Measurements from ENCODE around the gene C2CD2. TPM values are rescaled to one million over a fixed set of nuclear protein-coding genes. Genes with fewer than 3 reads are reported as not detected.

The C2CD2 gene
- total RNA-seq, 2 experiments from 2014 or later = 6.2 to 7.1 TPM

GRCh38 chr21:41907496-41908258 is 46.1 kb downstream of the C2CD2 start:
- DNase-seq = no peak
- H3K4me3 Mint-ChIP-seq = no peak overlapping the region
- H3K4me1 Mint-ChIP-seq (ENCODE audit: low read depth) = no peaks in the 10 kb centered on the region
- H3K27ac Mint-ChIP-seq = no peak overlapping the region
- ChIA-PET CTCF (no interaction called here), POLR2A (no interaction called here)
- H3K36me3 Mint-ChIP-seq (ENCODE audit: low read depth) = peaks cover 2% of the 10 kb centered on the region
- ATAC-seq = no peak
- no peaks in the 10 kb centered on the region for H3K9me3 Mint-ChIP-seq
- intact Hi-C loops (cut with micrococcal nuclease) = no loop called here
- H3K27me3 Mint-ChIP-seq = no peaks in the 10 kb centered on the region
- TF ChIP-seq CTCF (IDR thresholded peaks at IDR 0.05) = no peak

GRCh38 chr21:41906770-41907169 is 47.0 kb downstream of the C2CD2 start:
- Mint-ChIP-seq H3K4me3 (no peak overlapping the region), H3K36me3 (ENCODE audit: low read depth) (peaks cover 4% of the 10 kb centered on the region), H3K9me3 (no peaks in the 10 kb centered on the region), H3K27ac (no peak overlapping the region), H3K27me3 (no peaks in the 10 kb centered on the region), H3K4me1 (ENCODE audit: low read depth) (no peaks in the 10 kb centered on the region)
- intact Hi-C loops (cut with micrococcal nuclease) = no loop called here
- ATAC-seq (no peak), DNase-seq (no peak)
- no peak for TF ChIP-seq CTCF (IDR thresholded peaks at IDR 0.05)
- ChIA-PET CTCF (no interaction called here), POLR2A (no interaction called here)

GRCh38 chr21:41903559-41904351 is 50.1 kb downstream of the C2CD2 start:
- Mint-ChIP-seq H3K27me3 (no peaks in the 10 kb centered on the region), H3K9me3 (no peaks in the 10 kb centered on the region), H3K36me3 (ENCODE audit: low read depth) (peaks cover 13% of the 10 kb centered on the region), H3K27ac (no peak overlapping the region), H3K4me1 (ENCODE audit: low read depth) (peaks cover 17% of the 10 kb centered on the region), H3K4me3 (no peak overlapping the region)
- DNase-seq = no peak
- no peak for ATAC-seq
- CTCF ChIA-PET = interaction anchor here (0.7 to 1.0 kb wide), 2 partner anchors 70 to 362 kb away, joined by 3 read pairs; no protein-coding TSS in a partner anchor
- intact Hi-C loops (cut with micrococcal nuclease) = no loop called here
- POLR2A ChIA-PET = no interaction called here
- TF ChIP-seq CTCF (IDR thresholded peaks at IDR 0.05) = no peak

- Mint-ChIP-seq H3K4me3 (no peak overlapping the region), H3K27ac (no peak overlapping the region), H3K36me3 (ENCODE audit: low read depth) (peaks cover 11% of the 10 kb centered on the region), H3K4me1 (ENCODE audit: low read depth) (peaks cover 17% of the 10 kb centered on the region), H3K9me3 (no peaks in the 10 kb centered on the region), H3K27me3 (no peaks in the 10 kb centered on the region)
- no peak for TF ChIP-seq CTCF (IDR thresholded peaks at IDR 0.05)
- ChIA-PET CTCF (interaction anchor here (1.0 to 1.6 kb wide), 2 partner anchors 71 to 87 kb away, joined by 3 to 4 read pairs; no protein-coding TSS in a partner anchor), POLR2A (interaction anchor here (1.4 kb wide), 1 partner anchor 100 kb away, joined by 4 read pairs; no protein-coding TSS in a partner anchor)
- DNase-seq (no peak), ATAC-seq (no peak)
- intact Hi-C loops (cut with micrococcal nuclease) = no loop called here
Measured at GRCh38 chr21:41902946-41903345, 50.9 kb downstream of the C2CD2 start.

GRCh38 chr21:41901782-41902181 is 52.0 kb downstream of the C2CD2 start:
- H3K27ac Mint-ChIP-seq = no peak overlapping the region
- no peak for TF ChIP-seq CTCF (IDR thresholded peaks at IDR 0.05)
- peaks cover 19% of the 10 kb centered on the region for H3K4me1 Mint-ChIP-seq (ENCODE audit: low read depth)
- DNase-seq = no peak
- no peaks in the 10 kb centered on the region for H3K27me3 Mint-ChIP-seq
- H3K9me3 Mint-ChIP-seq = no peaks in the 10 kb centered on the region
- H3K4me3 Mint-ChIP-seq = no peak overlapping the region
- H3K36me3 Mint-ChIP-seq (ENCODE audit: low read depth) = peaks cover 11% of the 10 kb centered on the region
- CTCF ChIA-PET = interaction anchor here (1.0 to 1.6 kb wide), 2 partner anchors 9 to 85 kb away, joined by 4 to 8 read pairs; no protein-coding TSS in a partner anchor
- intact Hi-C loops (cut with micrococcal nuclease) = no loop called here
- POLR2A ChIA-PET = interaction anchor here (1.4 kb wide), 1 partner anchor 101 kb away, joined by 4 read pairs; no protein-coding TSS in a partner anchor
- no peak for ATAC-seq
